ENCODE measurements around the gene SULT1B1.

SULT1B1 gene

DNA sequence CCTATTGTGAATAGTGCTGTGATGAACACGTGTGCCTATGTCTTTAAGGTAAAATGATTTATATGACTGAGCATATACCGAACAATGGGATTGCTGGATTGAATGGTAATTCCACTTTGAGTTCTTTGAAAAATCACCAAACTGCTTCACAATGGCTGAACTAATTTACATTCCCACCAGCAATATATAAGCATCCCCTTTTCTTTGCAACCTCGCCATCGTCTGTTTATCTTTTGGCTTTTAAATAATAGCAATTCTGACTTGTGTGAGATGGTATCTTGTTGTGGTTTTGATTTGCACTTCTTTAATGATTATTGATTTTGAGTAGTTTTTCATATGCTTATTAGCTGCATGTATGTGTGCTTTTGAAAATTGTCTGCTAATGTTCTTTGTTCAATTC is 75.6 kb downstream of the SULT1B1 start:
- DNase-seq: no peak

Measured in T1000 (cell line).